WTC11 (cell line): Measurements from ENCODE around the gene LSM12. TPM values are rescaled to one million over a fixed set of nuclear protein-coding genes. Genes with fewer than 3 reads are reported as not detected.
A peak's percentile ranks its signal among the peaks of the same experiment; 100 is the strongest.

Experiments used
- ATAC-seq: fragments of 200-7000 bp; cut with Tn5 transposase; 2 replicates; pipeline ENCODE4 v1.10.0; 2021; ENCODE audit warnings: mild to moderate bottlenecking, moderate library complexity
- CTCF ChIA-PET: fragments of 300-600 bp; sonication (Branson Sonifier 250); formaldehyde crosslinking; loops from one replicate; lab custom pipeline; 2021; ENCODE audit warnings: antibody characterized with exemption; lab: Charles Lee
- POLR2A ChIA-PET: fragments of 350-600 bp; sonication (Branson Sonifier 250); formaldehyde crosslinking; loops from one replicate; lab custom pipeline; 2021; ENCODE audit warnings: antibody characterized with exemption; lab: Charles Lee
- DNase-seq: peaks from one replicate; pipeline ENCODE4 v3.0.0; 2021; ENCODE audit warnings: low spot score
- H3K27ac Mint-ChIP-seq: 2 replicates; pipeline ENCODE4 v1.8.0; 2021; ENCODE audit warnings: mixed read lengths
- H3K27me3 Mint-ChIP-seq: 2 replicates; pipeline ENCODE4 v1.8.0; 2021; ENCODE audit warnings: low read depth, mild to moderate bottlenecking, moderate library complexity, mixed read lengths
- H3K36me3 Mint-ChIP-seq: 2 replicates; pipeline ENCODE4 v1.8.0; 2021; ENCODE audit warnings: mixed read lengths
- H3K4me1 Mint-ChIP-seq: 2 replicates; pipeline ENCODE4 v1.8.0; 2022; ENCODE audit warnings: mixed read lengths
- H3K4me3 Mint-ChIP-seq: 2 replicates; pipeline ENCODE4 v1.8.0; 2021; ENCODE audit warnings: mild to moderate bottlenecking, moderate library complexity, mixed read lengths
- H3K9me3 Mint-ChIP-seq: 2 replicates; pipeline ENCODE4 v1.8.0; 2021; ENCODE audit warnings: mixed read lengths
- EMX1 ChIP-seq: fragments of 250-450 bp; sonication (Bioruptor Pico); IDR thresholded peaks from 2 replicates; pipeline ENCODE4 v1.8.0; 2021; ENCODE audit warnings: mild to moderate bottlenecking
- ESRRA ChIP-seq: sonication (generic); formaldehyde crosslinking; IDR thresholded peaks from 2 replicates; pipeline ENCODE4 v1.8.1; 2022; ENCODE audit warnings: mild to moderate bottlenecking, missing genetic modification reagents, borderline replicate concordance
- GABPB1 ChIP-seq: sonication (generic); formaldehyde crosslinking; IDR thresholded peaks from 2 replicates; pipeline ENCODE4 v1.8.1; 2023; ENCODE audit warnings: mild to moderate bottlenecking, missing genetic modification reagents
- GRHL2 ChIP-seq: fragments of 250-450 bp; sonication (Bioruptor Pico); IDR thresholded peaks from 2 replicates; pipeline ENCODE4 v1.8.0; 2022; ENCODE audit warnings: mild to moderate bottlenecking, moderate library complexity; ENCODE audit not compliant: insufficient replicate concordance, severe bottlenecking
- MAX ChIP-seq: sonication (generic); formaldehyde crosslinking; IDR thresholded peaks from 2 replicates; pipeline ENCODE4 v1.8.0; 2022; ENCODE audit warnings: mild to moderate bottlenecking, missing genetic modification reagents
- NFE2L1 ChIP-seq: sonication (generic); formaldehyde crosslinking; IDR thresholded peaks from 2 replicates; pipeline ENCODE4 v1.8.1; 2023; ENCODE audit warnings: missing genetic modification reagents
- NR2C2 ChIP-seq: sonication (generic); formaldehyde crosslinking; IDR thresholded peaks from 2 replicates; pipeline ENCODE4 v1.8.0; 2022; ENCODE audit warnings: mild to moderate bottlenecking, missing genetic modification reagents
- NR3C1 ChIP-seq: sonication (generic); formaldehyde crosslinking; conservative IDR thresholded peaks from 2 replicates; pipeline ENCODE4 v1.8.1; 2023; ENCODE audit warnings: low read depth, mild to moderate bottlenecking, missing genetic modification reagents
- OVOL2 ChIP-seq: fragments of 250-450 bp; sonication (Bioruptor Pico); IDR thresholded peaks from 2 replicates; pipeline ENCODE4 v1.9.0; 2021; ENCODE audit warnings: mild to moderate bottlenecking, borderline replicate concordance
- PRDM15 ChIP-seq: sonication (generic); formaldehyde crosslinking; IDR thresholded peaks from 2 replicates; pipeline ENCODE4 v1.8.0; 2022; ENCODE audit warnings: missing genetic modification reagents
- PREB ChIP-seq: sonication (generic); formaldehyde crosslinking; IDR thresholded peaks from 2 replicates; pipeline ENCODE4 v1.8.1; 2022; ENCODE audit warnings: mild to moderate bottlenecking, missing genetic modification reagents, moderate library complexity, borderline replicate concordance
- PRRX2 ChIP-seq: fragments of 250-450 bp; sonication (Bioruptor Pico); IDR thresholded peaks from 2 replicates; pipeline ENCODE4 v1.8.0; 2021; ENCODE audit warnings: mild to moderate bottlenecking
- RORB ChIP-seq: fragments of 250-450 bp; sonication (Bioruptor Pico); IDR thresholded peaks from 2 replicates; pipeline ENCODE4 v1.9.0; 2021; ENCODE audit warnings: mild to moderate bottlenecking
- SMAD3 ChIP-seq: sonication (generic); formaldehyde crosslinking; IDR thresholded peaks from 2 replicates; pipeline ENCODE4 v1.8.0; 2022; ENCODE audit warnings: missing genetic modification reagents, mild to moderate bottlenecking, borderline replicate concordance
- SP1 ChIP-seq: sonication (generic); formaldehyde crosslinking; conservative IDR thresholded peaks from 2 replicates; pipeline ENCODE4 v1.8.1; 2022; ENCODE audit warnings: missing genetic modification reagents
- TEAD4 ChIP-seq: sonication (generic); formaldehyde crosslinking; IDR thresholded peaks from 2 replicates; pipeline ENCODE4 v1.8.0; 2022; ENCODE audit warnings: mild to moderate bottlenecking, missing genetic modification reagents
- TP53 ChIP-seq: sonication (generic); formaldehyde crosslinking; IDR thresholded peaks from 2 replicates; pipeline ENCODE4 v1.8.1; 2023; ENCODE audit warnings: mild to moderate bottlenecking, missing genetic modification reagents
- ZNF138 ChIP-seq: sonication (generic); formaldehyde crosslinking; conservative IDR thresholded peaks from 2 replicates; pipeline ENCODE4 v1.8.1; 2022; ENCODE audit warnings: mild to moderate bottlenecking, moderate library complexity, missing genetic modification reagents
- ZNF219 ChIP-seq: sonication (generic); formaldehyde crosslinking; IDR thresholded peaks from 2 replicates; pipeline ENCODE4 v1.8.0; 2023; ENCODE audit warnings: missing genetic modification reagents, mild to moderate bottlenecking, borderline replicate concordance
- ZNF232 ChIP-seq: sonication (generic); formaldehyde crosslinking; IDR thresholded peaks from 2 replicates; pipeline ENCODE4 v1.8.0; 2022; ENCODE audit warnings: mild to moderate bottlenecking, missing genetic modification reagents
- ZNF281 ChIP-seq: sonication (generic); formaldehyde crosslinking; IDR thresholded peaks from 2 replicates; pipeline ENCODE4 v1.8.0; 2023; ENCODE audit warnings: mild to moderate bottlenecking, missing genetic modification reagents
- ZNF416 ChIP-seq: fragments of 250-450 bp; sonication (Bioruptor Pico); IDR thresholded peaks from 2 replicates; pipeline ENCODE4 v1.9.0; 2021; ENCODE audit warnings: mild to moderate bottlenecking, inconsistent platforms
- ZNF512 ChIP-seq: sonication (generic); formaldehyde crosslinking; IDR thresholded peaks from 2 replicates; pipeline ENCODE4 v1.8.1; 2022; ENCODE audit warnings: missing genetic modification reagents, borderline replicate concordance
- total RNA-seq: library from RNA; stranded (reverse); gene quantifications from 3 replicates; pipeline ENCODE4 v1.2.3, GENCODE V29; 2021

Gene LSM12
- total RNA-seq, 1 experiment from 2014 or later: 102 TPM

GRCh38 chr17:44110823-44111633, 44.6 kb upstream of the LSM12 start:
- no peaks in the 10 kb centered on the region for H3K36me3 Mint-ChIP-seq
- H3K27me3 Mint-ChIP-seq: no peaks in the 10 kb centered on the region
- ATAC-seq (peak; percentile 75), DNase-seq (peak; percentile 82)
- CTCF ChIA-PET: interaction anchor here (0.8 to 4.6 kb wide), 15 partner anchors 10 to 167 kb away, joined by 3 to 24 read pairs (median 6); partner anchors contain the start of gene HDAC5
- TF ChIP-seq GABPB1 (CRISPR knock-in tag): peak; percentile 84
- no peak for TF ChIP-seq PRRX2 (CRISPR knock-in tag)
- TF ChIP-seq ZNF232 (CRISPR knock-in tag): 0 out of 2 replicates have a peak, but pooled peaks have one; percentile 21
- peak; percentile 21; the same call in 1 of the 2 replicates for TF ChIP-seq PRDM15 (CRISPR knock-in tag)
- TF ChIP-seq TP53 (CRISPR knock-in tag): peak; percentile 38; the same call in 1 of the 2 replicates
- peak; percentile 92 for TF ChIP-seq ZNF281
- TF ChIP-seq MAX (CRISPR knock-in tag): peak; percentile 47; the same call in 1 of the 2 replicates
- no peak for TF ChIP-seq NR2C2 (CRISPR knock-in tag)
- TF ChIP-seq PREB (CRISPR knock-in tag): 0 out of 2 replicates have a peak, but pooled peaks have one; percentile 29
- peak; percentile 56; the same call in 1 of the 2 replicates for TF ChIP-seq SP1 (CRISPR knock-in tag)
- H3K27ac Mint-ChIP-seq: no peak overlapping the region
- peaks cover 48% of the 10 kb centered on the region for H3K4me1 Mint-ChIP-seq
- POLR2A ChIA-PET: interaction anchor here (0.8 to 1.5 kb wide), 7 partner anchors 11 to 96 kb away, joined by 3 to 7 read pairs (median 3); partner anchors contain the start of genes HDAC5 and TMEM101
- peak overlapping the region; percentile 49 for H3K4me3 Mint-ChIP-seq
- no peaks in the 10 kb centered on the region for H3K9me3 Mint-ChIP-seq

- no peak for DNase-seq
- ATAC-seq: no peak
- peak overlapping the region; percentile 49; the same call in 1 of the 2 replicates for H3K4me3 Mint-ChIP-seq
- H3K4me1 Mint-ChIP-seq: peaks cover 44% of the 10 kb centered on the region
- no peak overlapping the region for H3K27ac Mint-ChIP-seq
- CTCF ChIA-PET: interaction anchor here (0.6 to 4.6 kb wide), 6 partner anchors 9 to 116 kb away, joined by 3 to 24 read pairs (median 4); partner anchors contain the start of gene HDAC5
- no peaks in the 10 kb centered on the region for H3K9me3 Mint-ChIP-seq
- H3K36me3 Mint-ChIP-seq: no peaks in the 10 kb centered on the region
- H3K27me3 Mint-ChIP-seq: no peaks in the 10 kb centered on the region
- POLR2A ChIA-PET: interaction anchor here (1.0 to 1.2 kb wide), 3 partner anchors 13 to 47 kb away, joined by 3 to 5 read pairs (median 3); partner anchors contain the start of gene HDAC5
- TF ChIP-seq NFE2L1 (CRISPR knock-in tag) (no peak), SMAD3 (CRISPR knock-in tag) (no peak), ZNF219 (no peak), NR2C2 (CRISPR knock-in tag) (no peak), GRHL2 (CRISPR knock-in tag) (no peak), ESRRA (no peak), NR3C1 (CRISPR knock-in tag) (no peak), TP53 (CRISPR knock-in tag) (no peak), EMX1 (CRISPR knock-in tag) (no peak), OVOL2 (CRISPR knock-in tag) (no peak), TEAD4 (no peak), ZNF138 (no peak), ZNF416 (CRISPR knock-in tag) (no peak), ZNF512 (CRISPR knock-in tag) (no peak), RORB (CRISPR knock-in tag) (no peak)
Observed at GRCh38 chr17:44110011-44110686, 43.7 kb upstream of the LSM12 start.
